ENCODE results near the gene PLCB1.

Gene PLCB1

GRCh38 chr20:8129211-8129976, 2.7 kb upstream of the PLCB1 start:
- DNase-seq = no peak

DNA sequence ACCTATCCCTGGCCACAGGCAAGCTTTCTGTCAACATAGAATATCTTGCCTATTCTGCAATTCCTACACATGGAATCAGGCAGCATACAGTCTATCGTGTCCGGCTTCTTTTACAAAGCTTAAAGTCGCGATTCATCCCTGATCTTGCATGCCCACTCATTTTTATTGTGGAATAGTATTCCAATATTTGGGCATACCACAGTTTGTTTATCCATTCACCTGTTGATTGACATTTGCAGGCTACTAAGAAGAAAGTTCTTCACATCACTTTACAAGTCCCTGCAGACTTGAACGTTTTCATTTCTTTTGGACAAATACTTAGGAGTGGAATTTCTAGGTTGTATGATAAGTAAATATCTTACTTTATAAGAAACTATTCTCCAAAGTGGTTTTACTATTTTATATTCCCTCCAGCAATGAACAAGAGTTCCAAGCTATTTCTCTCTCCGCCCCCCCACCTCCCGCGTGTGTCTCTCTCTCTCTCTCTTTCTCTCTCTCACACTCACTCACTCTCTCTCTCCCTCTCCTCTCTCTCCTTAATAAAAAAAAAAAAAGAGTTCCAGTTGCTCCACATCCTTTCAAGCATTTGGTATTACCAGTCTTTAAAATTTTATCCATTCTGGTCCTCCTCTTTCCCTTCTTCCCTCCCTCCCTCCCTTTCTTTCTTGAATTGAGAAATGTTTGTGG, 1.1 kb upstream of the PLCB1 start:
- DNase-seq = no peak

GRCh38 chr20:8132484-8133309, 631 bp downstream of the PLCB1 start:
- peak in 1 of 2 experiments; percentile 72 for DNase-seq

GRCh38 chr20:8133310-8133768, 1.3 kb downstream of the PLCB1 start:
- no peak for DNase-seq

DNA sequence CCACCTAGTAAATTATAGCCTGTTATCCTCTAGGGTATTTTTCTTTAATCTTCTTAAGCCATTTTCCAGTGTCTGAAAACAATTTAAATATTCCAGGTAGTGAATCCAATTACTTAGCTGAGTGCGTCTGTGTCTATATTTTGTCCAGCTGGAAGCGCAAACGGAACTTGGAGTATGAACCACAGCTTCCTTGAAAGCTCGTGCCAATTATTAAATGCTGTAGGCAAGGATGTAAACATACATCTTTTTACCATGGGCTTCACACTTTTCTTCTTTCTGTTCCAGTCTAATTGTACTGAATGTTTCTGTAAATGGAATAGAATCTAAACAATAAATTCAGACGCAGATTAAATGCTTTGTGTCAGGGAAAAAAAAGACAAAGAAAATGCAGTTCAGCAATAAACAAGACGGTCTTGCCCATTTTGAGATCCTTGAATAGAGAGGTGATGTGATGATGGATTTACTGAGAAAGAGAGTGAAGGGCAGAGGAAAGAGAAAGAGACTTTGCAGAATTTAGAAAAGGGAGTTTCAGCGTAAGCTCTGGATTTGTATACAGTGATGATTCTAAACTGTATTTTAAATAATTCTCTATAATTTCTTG, 1.9 kb downstream of the PLCB1 start:
- DNase-seq = no peak

DNA sequence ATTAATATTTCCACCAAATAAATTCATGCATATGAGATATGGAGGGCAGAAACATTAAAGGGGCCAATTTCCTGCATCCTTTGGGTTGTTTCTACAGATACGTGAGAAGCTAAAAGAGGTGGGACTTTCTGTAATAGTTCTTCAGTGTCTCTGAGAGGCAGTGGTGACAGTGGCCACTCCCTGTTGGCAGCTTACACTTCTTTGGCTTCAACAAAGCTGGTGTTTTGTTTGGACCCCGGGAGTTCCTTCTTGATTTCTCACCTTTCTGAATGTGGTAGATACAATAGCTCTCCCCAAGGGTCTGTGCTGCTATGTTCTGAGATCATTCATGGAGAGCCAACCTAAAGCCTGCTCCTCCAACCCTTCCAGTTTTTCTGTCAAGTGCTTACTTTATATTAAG, 7.8 kb downstream of the PLCB1 start:
- no peak for DNase-seq

- DNase-seq = no peak
These were observed 11.4 kb downstream of the PLCB1 start for GRCh38 chr20:8143474-8143873.

DNA sequence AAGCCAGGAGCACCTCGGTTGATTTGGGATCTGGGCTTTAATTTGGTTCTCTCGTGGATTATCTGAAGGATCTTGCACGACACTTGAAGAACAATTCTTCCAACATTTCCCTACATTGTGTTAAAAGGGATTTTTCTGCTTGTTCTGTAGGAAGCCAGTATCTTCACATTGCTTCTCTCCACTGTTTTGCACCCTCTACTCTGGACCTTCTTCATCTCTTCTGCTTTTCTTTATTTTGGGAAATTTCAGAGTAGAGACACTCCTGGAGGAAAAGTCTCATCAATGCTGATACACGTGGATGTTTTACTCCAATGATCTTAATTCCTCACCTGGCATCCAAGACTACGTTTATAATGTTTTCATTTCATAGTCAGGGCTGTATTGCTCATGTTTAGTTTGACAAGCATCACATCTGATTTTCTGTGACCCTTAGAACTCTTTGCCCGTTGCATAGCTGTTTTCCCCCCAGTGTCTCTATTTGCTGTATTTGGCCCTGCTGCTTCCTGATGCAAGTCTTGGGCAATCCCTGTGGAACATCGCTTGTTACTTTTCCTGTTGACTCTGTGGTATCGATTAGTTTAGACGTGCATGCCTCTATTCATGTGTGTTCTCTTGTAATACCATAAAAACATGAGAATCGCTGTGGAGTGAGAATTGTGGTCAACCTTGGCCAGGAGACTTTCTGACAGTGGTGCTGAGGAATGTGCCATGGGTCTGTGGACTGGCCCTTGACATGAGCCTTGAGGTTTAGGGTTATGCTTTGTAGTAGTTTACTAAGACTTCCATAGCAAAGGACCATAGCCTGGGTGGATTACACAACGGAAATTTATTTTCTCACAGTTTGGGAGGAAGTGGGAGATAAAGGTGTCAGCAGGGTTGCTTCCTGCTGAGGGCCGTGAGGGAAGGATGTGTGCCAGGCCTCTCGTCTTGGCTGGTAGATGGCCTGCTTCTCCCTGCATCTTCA, 12.5 kb downstream of the PLCB1 start:
- no peak for DNase-seq

DNA sequence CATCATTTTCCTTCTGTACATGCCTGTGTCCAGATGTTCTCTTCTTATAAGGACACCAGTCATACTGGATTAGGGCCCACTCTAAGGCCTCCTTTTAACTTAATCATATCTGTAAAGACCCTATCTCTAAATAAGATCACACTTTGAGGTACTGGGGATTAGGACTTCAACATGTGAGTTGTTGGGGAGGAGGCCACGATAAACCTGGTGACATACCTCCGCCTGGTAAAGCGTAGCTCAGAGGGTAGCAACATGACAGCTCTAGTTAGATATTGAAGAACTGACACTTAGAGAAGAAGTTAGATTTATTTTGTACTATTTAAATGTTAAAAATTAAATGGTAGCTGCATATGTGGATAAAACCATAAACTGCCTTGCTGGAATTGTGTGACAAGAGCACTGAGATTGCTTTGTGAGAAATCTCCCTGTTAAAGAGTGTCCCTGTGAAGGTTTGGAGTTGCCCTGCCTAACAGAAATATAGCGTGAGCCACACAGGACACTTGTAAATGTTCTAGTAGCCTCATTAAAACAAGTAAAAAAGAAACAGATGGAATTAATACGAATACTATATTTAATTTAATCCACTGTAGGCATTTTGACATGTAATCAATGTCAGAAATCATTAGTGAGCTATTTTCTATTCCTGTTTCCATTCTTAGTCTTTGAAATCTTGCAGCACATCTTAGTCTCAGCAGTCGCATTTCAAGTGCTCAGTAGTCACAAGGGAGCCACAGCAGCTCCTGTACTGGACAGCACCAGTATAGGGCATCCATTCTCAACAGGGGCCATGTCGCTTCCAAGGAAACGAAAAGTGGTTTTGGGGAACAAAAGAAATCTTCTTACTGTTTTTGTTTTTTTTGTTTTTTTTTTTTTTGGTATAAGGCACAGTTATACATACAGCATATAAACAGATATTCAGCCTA, 13.4 kb downstream of the PLCB1 start:
- DNase-seq = no peak

DNA sequence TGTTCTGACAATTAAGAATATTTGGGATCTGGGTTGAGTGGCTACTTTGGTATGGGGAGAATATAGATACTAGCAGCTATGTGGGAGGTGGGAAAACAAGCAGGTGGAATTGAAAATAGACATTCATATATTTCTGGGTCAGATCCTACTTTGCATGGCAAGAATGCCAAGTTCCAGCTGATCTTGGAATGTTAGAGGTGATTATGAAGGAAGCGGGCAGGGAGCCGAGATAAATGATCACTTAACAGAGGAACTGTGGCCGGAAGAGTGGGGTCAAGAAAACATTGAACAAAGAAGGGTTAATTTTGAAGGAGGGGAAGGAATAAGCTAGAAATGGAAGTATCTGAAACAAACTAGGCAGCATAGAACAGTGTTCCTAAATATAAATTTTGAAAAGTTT, 15.4 kb downstream of the PLCB1 start:
- no peak for DNase-seq

- DNase-seq = no peak
These were observed 16.4 kb downstream of the PLCB1 start for GRCh38 chr20:8148501-8148900.

GRCh38 chr20:8150591-8150990, 18.5 kb downstream of the PLCB1 start:
- no peak for DNase-seq

- DNase-seq = no peak
These were observed 19.3 kb downstream of the PLCB1 start for GRCh38 chr20:8151372-8151771.

GRCh38 chr20:8152183-8152582, 20.1 kb downstream of the PLCB1 start:
- DNase-seq = peak in 1 of 2 experiments; percentile 22

- DNase-seq = no peak
These were observed 20.8 kb downstream of the PLCB1 start for GRCh38 chr20:8152847-8153246.

GRCh38 chr20:8153281-8153908, 21.3 kb downstream of the PLCB1 start:
- DNase-seq = no peak

DNA sequence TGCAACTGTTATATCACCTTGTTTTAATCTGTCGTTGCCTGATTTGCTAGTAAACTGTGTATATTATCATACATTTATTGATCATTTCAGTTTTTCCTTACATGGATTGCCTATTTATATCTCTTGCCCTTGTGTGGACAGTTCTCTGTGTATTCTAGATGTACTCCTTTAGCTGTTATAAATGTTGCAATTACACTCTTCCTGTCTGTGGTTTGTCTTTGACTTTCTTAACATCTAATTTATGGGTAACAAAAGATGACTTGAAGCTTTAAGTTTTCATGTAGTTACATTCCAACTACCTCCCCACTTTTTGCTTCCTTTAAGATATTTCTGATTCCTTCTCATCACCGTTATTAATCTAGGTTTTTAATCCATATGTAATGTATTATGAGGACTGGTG, 22.6 kb downstream of the PLCB1 start:
- DNase-seq = no peak

GRCh38 chr20:8155229-8155628, 23.2 kb downstream of the PLCB1 start:
- no peak for DNase-seq

DNA sequence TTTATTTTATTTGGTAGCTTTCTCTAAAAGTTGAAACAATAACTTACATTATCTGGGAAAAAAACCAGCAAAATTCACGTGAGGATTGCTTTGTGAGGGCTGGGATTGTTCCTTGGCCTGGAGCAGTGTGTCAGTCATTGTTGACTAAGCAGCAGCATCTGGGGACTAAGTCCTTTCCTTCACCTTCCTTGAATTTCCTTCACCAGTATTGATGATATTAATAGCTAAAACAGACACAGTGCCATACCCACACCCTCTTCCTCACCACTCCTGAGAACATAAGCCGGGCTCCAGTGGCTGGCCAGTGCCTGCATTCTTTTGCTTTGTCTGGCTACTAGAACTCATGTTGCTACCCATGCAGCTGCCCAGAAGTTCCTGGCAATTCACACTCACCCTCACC, 23.7 kb downstream of the PLCB1 start:
- no peak for DNase-seq

Data from NCI-H526 (cell line).